Adrenal gland (tissue), 5 donors: Measurements from ENCODE around the gene RFC1.

Experiments
- CTCF ChIP-seq, 6 experiments: fragments of 450-650 bp in 4 of 6; fragments of 200-600 bp in 2 of 6; sonication (generic) in 1 of 6; IDR thresholded peaks; 1 replicate in 5 of 6; 2 replicates in 1 of 6; pipeline versions ENCODE4 v1.5.1 to v1.8.0; 2016 to 2021; ENCODE audit warnings: antibody characterized with exemption in 6 of 6, mild to moderate bottlenecking in 2 of 6, moderate library complexity in 1 of 6
- POLR2A ChIP-seq, 2 donors: fragments of 450-650 bp; IDR thresholded peaks; one replicate each; pipeline ENCODE4 v1.6.1; 2017; ENCODE audit warnings: antibody characterized with exemption in 2 of 2, mild to moderate bottlenecking in 2 of 2, moderate library complexity in 1 of 2
- donor health status: DM: no; HTN: no; CAD: no.

DNA sequence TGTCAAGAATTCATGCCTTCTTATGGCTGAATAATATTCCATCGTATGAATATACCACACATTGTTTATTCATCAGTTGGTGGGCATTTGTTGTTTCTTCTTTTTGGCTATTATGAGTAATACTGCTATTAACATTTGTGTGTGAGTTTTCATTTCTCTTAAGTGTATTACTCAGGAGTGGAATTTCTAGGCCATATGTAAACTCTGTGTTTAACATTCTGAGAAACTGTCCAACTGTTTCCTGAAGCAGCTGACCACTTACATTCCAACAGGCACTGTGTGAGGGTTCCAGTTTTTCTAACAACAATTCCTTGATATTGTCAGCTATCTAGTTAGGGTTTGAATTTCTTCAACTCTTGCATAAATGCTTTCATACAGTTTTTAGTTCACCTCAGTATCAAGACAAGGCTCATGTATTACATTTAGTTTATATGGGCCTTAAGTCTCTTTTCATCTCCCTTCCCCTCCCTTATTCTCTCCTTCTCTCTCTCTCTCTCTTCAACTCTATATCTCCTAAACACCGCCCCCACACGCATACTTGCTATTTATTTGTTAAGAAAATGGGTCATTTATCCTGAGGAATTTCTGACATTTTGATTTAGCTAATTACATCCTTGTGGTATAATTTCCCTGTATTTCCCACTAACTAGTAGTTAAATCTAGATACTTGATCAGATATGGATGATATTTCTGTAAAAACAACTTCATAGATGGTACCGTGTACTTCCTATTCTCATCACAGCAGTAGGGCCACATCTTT lies 106.4 kb downstream of the RFC1 start:
- TF ChIP-seq CTCF (IDR thresholded peaks at IDR 0.05) (no peak), POLR2A (IDR thresholded peaks at IDR 0.05) (no peak)
